Caki2 (cell line): Measurements from ENCODE around the gene PITPNM1. TPM values are rescaled to one million over a fixed set of nuclear protein-coding genes. Genes with fewer than 3 reads are reported as not detected.
"Not testable (repeated sequence)": the region's sequence is repeated elsewhere in the genome, so short reads cannot be mapped to it uniquely, and the experiment has no call there.

Experiments used
- DNase-seq: peaks from one replicate; pipeline ENCODE4 v3.0.0-alpha.2; 2015; ENCODE audit warnings: low read depth
- in situ Hi-C: cut with HindIII; loops from 2 replicates; pipeline ENCODE4 v1.10.0; 2016; ENCODE audit warnings: low sequenced_read_pairs, low pct_unique_long_range_greater_than_20kb, mixed read lengths
- total RNA-seq: library from RNA; depleted of rRNA; stranded (reverse); fragments of >200 nt; shearing (Covaris generic); gene quantifications from 2 replicates; pipeline ENCODE4 v1.2.3, GENCODE V29; 2014; ENCODE audit warnings: low replicate concordance

PITPNM1 gene
- total RNA-seq, 1 experiment from 2014 or later, result 48.4 TPM

GRCh38 chr11:67477344-67478050, 27.7 kb downstream of the PITPNM1 start:
- in situ Hi-C loops, result not testable (repeated sequence)

GRCh38 chr11:67476692-67477091, 28.5 kb downstream of the PITPNM1 start:
- DNase-seq, in situ Hi-C loops: not testable (repeated sequence)

More at GRCh38 chr11:67477344-67478050, 27.7 kb downstream of the PITPNM1 start:
- not testable (repeated sequence) for DNase-seq

DNA sequence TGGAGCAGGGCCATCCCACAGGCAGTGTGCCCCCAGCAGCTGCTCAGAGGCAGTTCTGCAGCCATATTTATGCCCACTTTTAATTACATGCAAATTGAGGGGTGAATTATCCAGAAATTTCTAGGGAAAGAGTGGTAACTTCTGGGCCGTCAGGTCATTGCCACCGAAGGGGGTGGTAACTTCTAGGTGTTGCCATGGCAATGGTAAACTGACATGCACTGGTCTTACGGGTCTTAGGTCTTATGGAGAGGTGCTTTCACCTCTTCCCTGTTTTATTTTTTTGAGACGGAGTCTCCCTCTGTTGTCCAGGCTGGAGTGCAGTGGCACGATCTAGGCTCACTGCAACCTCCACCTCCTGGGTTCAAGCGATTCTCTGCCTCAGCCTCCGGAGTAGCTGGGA, 32.3 kb downstream of the PITPNM1 start:
- DNase-seq, result no peak
- in situ Hi-C loops, result no loop called here

GRCh38 chr11:67470337-67471002, 34.7 kb downstream of the PITPNM1 start:
- no peak for DNase-seq
- in situ Hi-C loops, result no loop called here

DNA sequence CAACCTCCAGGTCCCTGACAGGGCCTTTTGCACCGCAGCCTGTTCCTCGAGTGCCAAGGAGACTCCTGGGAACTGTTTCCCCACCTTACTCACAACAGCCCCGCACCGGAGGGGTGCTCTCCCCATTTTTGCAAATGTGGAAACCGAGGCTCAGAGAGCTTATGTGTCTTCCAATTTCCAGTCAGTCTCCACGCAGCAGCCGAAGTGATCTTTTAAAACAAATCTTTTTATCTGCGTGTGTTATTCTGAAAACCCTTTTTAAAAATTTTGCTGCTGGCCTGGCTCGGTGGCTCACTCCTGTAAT, 35.7 kb downstream of the PITPNM1 start:
- in situ Hi-C loops, result no loop called here
- no peak for DNase-seq

GRCh38 chr11:67468759-67469507, 36.2 kb downstream of the PITPNM1 start, which contains the start of gene TMEM134:
Gene TMEM134, minus strand, starts transcription at chr11:67469251. Its CDS starts 59 bp downstream, at chr11:67469192.
- DNase-seq, result peak; percentile 62
- in situ Hi-C loops, result no loop called here

- in situ Hi-C loops, result no loop called here
- DNase-seq, result no peak
These were observed 36.8 kb downstream of the PITPNM1 start for GRCh38 chr11:67468456-67468758.

DNA sequence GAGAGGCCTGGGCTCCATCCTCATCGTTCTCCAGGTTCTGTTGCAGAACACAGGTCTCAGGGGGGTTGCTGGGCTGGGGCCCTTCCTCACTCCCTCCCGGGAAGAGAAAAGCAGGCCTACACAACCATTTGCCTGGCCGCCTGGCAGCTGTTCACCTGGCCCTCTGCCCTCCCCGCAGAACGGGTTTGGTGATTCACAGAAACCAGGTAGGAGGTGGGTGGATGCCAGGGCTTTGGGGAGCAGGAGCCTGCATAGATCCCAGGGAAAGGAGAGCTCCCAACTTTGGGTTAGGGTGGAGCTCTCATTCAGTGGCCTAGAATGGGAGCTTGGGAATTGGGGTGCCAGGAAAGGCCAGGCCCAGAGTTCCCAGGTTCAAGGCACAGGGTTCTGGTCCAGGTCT, 37.1 kb downstream of the PITPNM1 start:
- in situ Hi-C loops, result no loop called here
- no peak for DNase-seq

DNA sequence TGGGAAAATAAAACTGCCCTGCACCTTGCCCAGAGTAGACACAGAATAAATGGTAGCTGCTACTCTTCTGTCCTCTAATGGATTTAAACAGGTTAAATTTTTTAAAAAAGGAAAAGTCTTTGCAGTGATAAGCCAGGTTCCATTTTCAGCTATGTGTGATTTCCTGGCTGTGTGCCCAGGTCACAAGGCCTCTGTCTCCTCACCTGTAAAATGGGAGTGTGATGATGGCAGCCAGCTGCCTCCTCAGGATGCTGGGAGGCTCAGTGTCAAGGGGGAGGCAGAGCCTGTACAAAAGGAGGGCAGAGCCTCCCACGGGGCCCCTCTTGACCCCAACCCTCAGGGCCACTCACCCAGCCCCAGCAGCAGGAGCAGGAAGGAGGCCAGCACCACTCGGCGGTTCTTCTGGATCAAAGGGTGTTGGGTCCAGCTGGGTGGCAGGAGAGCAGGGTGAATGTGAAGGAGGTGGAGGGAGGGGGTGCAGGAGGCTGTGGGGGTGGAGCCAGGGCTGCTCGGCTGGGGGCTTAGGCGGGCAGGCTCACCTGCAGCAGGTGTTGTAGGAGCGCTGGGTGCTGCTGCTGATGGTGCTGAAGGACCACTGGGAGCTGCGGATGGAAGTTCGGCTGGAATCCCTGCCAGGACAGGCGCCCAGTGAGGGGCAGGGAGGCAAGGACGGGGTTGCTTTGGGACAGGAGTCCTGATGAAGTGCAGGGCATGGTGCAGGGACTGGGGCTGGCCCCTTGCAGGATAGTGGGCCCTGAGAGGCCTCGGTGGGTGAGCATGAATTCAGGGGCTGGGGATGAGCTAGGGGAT, 38.0 kb downstream of the PITPNM1 start:
- in situ Hi-C loops, result no loop called here
- no peak for DNase-seq

GRCh38 chr11:67466367-67466766, 38.8 kb downstream of the PITPNM1 start:
- DNase-seq, result no peak
- in situ Hi-C loops, result no loop called here

- in situ Hi-C loops, DNase-seq: not testable (repeated sequence)
These were observed 39.6 kb downstream of the PITPNM1 start for GRCh38 chr11:67465530-67465929.

DNA sequence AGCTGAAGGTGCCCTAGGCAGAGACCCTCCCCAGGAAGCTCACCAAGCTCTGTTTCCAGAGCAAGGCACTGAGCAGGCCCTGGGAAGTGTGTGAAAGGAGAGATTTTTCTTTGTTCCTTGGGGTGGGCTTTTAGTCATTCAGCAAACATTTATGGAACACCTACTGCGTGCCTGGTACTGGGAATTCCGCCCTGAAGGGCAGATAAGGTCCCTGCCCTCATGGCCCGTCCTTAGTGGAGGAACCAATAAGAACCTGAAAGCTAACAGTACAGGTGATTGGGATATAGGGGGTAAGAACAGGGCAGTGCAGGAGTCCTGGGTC, 40.0 kb downstream of the PITPNM1 start:
- DNase-seq, result peak; percentile 28
- in situ Hi-C loops, result no loop called here

GRCh38 chr11:67464411-67465188, 40.6 kb downstream of the PITPNM1 start:
- peak; percentile 80 for DNase-seq
- in situ Hi-C loops, result no loop called here

DNA sequence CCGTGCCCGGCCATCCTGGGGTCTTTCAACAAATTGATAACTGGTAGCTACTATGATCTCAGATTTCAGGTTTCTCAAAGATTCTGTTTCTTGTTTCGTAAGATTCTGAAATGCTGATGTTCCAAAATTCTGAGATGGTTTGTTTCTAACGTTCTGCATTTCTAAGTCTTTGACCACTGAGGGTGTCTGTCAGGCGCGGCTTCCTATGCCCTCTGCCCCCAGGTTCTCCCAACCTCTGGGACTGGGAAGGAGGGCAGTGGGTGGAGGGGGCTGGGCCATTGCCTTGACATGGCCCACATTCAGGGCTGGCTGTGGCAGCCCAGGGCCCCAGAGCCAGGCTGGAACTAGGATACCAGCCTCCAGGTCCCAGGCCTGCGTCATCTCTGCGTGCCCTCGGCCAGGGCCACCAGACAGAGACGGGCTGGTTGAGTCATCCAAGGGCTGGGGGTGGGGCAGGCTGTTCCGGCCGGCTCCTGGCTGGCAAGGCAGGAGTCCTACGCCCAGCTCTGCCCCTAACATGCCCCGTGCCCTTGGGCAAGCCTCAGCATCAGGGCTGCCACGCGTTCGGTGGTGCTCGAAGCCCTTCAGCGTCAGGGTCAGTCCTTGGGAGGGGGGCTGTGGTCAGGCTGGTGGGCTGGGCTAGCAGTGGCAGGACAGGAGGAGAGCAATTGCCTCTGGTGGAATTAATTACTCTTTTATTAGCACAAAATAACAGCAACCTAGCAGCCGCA, 41.3 kb downstream of the PITPNM1 start:
- in situ Hi-C loops, result no loop called here
- DNase-seq, result peak; percentile 81

DNA sequence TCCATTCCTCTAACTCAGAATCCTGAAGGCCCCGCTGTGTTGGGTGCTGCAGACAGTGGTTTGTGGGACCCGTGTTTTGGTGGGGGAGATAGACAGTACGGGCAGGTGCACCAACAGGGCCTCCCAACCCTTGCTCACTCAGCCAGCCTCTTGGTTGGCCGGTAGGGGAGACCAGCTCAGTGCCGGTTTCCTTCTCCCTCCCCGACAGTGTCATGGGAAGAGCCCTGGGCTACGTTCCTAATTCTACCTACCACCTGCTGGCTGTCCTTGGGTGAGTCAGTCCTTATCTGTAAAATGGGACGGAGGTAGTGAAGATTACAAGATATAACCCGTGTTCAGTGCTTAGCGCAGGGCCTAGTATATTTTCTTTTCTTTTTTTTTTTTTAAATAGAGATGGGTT, 42.0 kb downstream of the PITPNM1 start:
- in situ Hi-C loops, result no loop called here
- no peak for DNase-seq

DNA sequence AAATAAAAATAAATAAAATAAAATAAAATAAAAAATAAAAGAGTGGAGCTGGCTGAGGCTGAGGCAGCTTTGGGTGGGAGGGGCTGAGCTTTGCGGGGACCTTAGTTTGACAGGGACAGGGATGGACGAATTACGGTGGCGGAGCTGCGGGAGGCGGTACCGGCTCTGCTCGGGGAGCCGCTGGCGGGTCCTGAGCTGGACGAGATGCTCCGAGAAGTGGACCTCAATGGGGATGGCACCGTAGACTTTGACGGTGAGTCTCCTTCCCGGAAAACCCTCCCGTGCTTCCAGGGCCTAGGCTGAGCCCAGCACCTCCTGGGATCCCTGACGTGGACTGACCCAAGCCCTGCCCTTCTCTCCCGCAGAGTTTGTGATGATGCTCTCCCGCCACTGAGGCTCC, 46.9 kb downstream of the PITPNM1 start:
- in situ Hi-C loops, result no loop called here
- DNase-seq, result no peak

DNA sequence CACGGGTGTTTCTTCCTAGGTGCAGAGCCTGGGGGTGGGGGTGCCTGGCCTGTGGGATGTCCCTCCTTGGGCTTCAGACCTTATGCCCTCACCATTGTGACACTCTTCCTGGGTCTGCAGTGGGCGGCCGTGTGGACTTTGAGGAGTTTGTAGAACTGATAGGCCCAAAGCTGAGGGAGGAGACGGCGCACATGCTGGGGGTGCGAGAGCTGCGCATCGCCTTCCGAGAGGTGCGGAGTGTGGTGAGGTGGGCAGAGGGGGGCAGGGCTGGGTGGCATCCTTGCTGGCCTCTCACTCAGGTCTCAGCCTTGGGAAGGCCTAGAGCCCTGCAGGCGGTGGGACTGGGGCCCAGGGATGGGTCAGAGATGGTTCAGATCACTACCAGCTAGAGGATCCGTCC, 47.7 kb downstream of the PITPNM1 start:
- in situ Hi-C loops, result no loop called here

More for the DNA sequence above, 47.7 kb downstream of the PITPNM1 start:
- no peak for DNase-seq
